ENCODE measurements around the gene PALM3.
"Not testable (repeated sequence)": the region's sequence is repeated elsewhere in the genome, so short reads cannot be mapped to it uniquely, and the experiment has no call there.

Gene PALM3

GRCh38 chr19:14053032-14053431 lies 8.8 kb downstream of the PALM3 start:
- Histone ChIP-seq H3K27ac (ENCODE audit: low read depth in 2 of 2, low read length in 2 of 2) (no peak overlapping the region), H3K4me3 (ENCODE audit: low read length in 2 of 2) (no peak overlapping the region), H3K9ac (ENCODE audit: low read depth in 1 of 2, low read length in 2 of 2) (no peak overlapping the region), H3K9me3 (ENCODE audit: control insufficient read depth in 2 of 2, low read length in 2 of 2) (no peaks in the 10 kb centered on the region), H3K27me3 (ENCODE audit: control insufficient read depth in 2 of 2, insufficient read depth in 2 of 2, low read length in 2 of 2) (no peaks in the 10 kb centered on the region), H3K36me3 (ENCODE audit: control insufficient read depth in 2 of 2, insufficient read depth in 2 of 2, low read length in 2 of 2) (peaks cover 0 to 2% of the 10 kb centered on the region in 2 donors), H3K4me1 (ENCODE audit: control insufficient read depth in 2 of 2, insufficient read depth in 2 of 2, low read length in 2 of 2) (peaks cover 0 to 3% of the 10 kb centered on the region in 2 donors)

DNA sequence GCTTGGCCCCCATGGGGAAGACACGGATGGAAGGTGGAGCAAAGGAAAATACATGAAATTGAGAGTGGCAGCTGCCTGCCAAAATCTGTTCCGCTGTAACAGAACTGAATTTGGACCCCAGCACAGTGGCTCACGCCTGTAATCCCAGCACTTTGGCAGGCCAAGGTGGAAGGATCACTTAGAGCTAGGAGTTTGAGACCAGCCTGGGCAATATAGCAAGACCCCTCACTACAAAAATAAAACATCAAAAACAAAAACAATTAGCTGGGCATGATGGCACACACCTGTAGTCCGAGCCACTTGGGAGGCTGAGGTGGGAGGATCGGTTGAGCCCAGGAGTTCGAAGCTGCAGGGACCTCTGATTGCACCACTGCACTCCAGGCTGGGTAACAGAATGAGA lies 9.4 kb downstream of the PALM3 start:
- Histone ChIP-seq H3K36me3 (ENCODE audit: control insufficient read depth in 2 of 2, insufficient read depth in 2 of 2, low read length in 2 of 2) (peaks cover 0 to 2% of the 10 kb centered on the region in 2 donors), H3K4me3 (ENCODE audit: low read length in 2 of 2) (no peak overlapping the region), H3K9me3 (ENCODE audit: control insufficient read depth in 2 of 2, low read length in 2 of 2) (no peaks in the 10 kb centered on the region), H3K27me3 (ENCODE audit: control insufficient read depth in 2 of 2, insufficient read depth in 2 of 2, low read length in 2 of 2) (no peaks in the 10 kb centered on the region), H3K4me1 (ENCODE audit: control insufficient read depth in 2 of 2, insufficient read depth in 2 of 2, low read length in 2 of 2) (no peaks in the 10 kb centered on the region), H3K9ac (ENCODE audit: low read depth in 1 of 2, low read length in 2 of 2) (no peak overlapping the region), H3K27ac (ENCODE audit: low read depth in 2 of 2, low read length in 2 of 2) (no peak overlapping the region)

- Histone ChIP-seq H3K4me1 (ENCODE audit: control insufficient read depth in 2 of 2, insufficient read depth in 2 of 2, low read length in 2 of 2) (no peaks in the 10 kb centered on the region), H3K36me3 (ENCODE audit: control insufficient read depth in 2 of 2, insufficient read depth in 2 of 2, low read length in 2 of 2) (peaks cover 0 to 2% of the 10 kb centered on the region in 2 donors), H3K9ac (ENCODE audit: low read depth in 1 of 2, low read length in 2 of 2) (no peak overlapping the region)
Observed at GRCh38 chr19:14051980-14052379, 9.9 kb downstream of the PALM3 start.

GRCh38 chr19:14050961-14051360 lies 10.9 kb downstream of the PALM3 start:
- H3K36me3 ChIP-seq (ENCODE audit: control insufficient read depth in 2 of 2, insufficient read depth in 2 of 2, low read length in 2 of 2); H3K4me3 ChIP-seq (ENCODE audit: low read length in 2 of 2); H3K27ac ChIP-seq (ENCODE audit: low read depth in 2 of 2, low read length in 2 of 2); H3K4me1 ChIP-seq (ENCODE audit: control insufficient read depth in 2 of 2, insufficient read depth in 2 of 2, low read length in 2 of 2); H3K27me3 ChIP-seq (ENCODE audit: control insufficient read depth in 2 of 2, insufficient read depth in 2 of 2, low read length in 2 of 2); H3K9me3 ChIP-seq (ENCODE audit: control insufficient read depth in 2 of 2, low read length in 2 of 2); H3K9ac ChIP-seq (ENCODE audit: low read depth in 1 of 2, low read length in 2 of 2): not testable (repeated sequence)

More at GRCh38 chr19:14051980-14052379, 9.9 kb downstream of the PALM3 start:
- Histone ChIP-seq H3K27me3 (ENCODE audit: control insufficient read depth in 2 of 2, insufficient read depth in 2 of 2, low read length in 2 of 2) (no peaks in the 10 kb centered on the region), H3K27ac (ENCODE audit: low read depth in 2 of 2, low read length in 2 of 2) (no peak overlapping the region), H3K4me3 (ENCODE audit: low read length in 2 of 2) (no peak overlapping the region), H3K9me3 (ENCODE audit: control insufficient read depth in 2 of 2, low read length in 2 of 2) (no peaks in the 10 kb centered on the region)

- H3K27me3 ChIP-seq (ENCODE audit: control insufficient read depth in 2 of 2, insufficient read depth in 2 of 2, low read length in 2 of 2), result no peaks in the 10 kb centered on the region
- no peak overlapping the region for H3K27ac ChIP-seq (ENCODE audit: low read depth in 2 of 2, low read length in 2 of 2)
- H3K9me3 ChIP-seq (ENCODE audit: control insufficient read depth in 2 of 2, low read length in 2 of 2), result no peaks in the 10 kb centered on the region
- H3K4me3 ChIP-seq (ENCODE audit: low read length in 2 of 2), result no peak overlapping the region
- no peak overlapping the region for H3K9ac ChIP-seq (ENCODE audit: low read depth in 1 of 2, low read length in 2 of 2)
- peaks cover 0 to 2% of the 10 kb centered on the region in 2 donors for H3K36me3 ChIP-seq (ENCODE audit: control insufficient read depth in 2 of 2, insufficient read depth in 2 of 2, low read length in 2 of 2)
- H3K4me1 ChIP-seq (ENCODE audit: control insufficient read depth in 2 of 2, insufficient read depth in 2 of 2, low read length in 2 of 2), result no peaks in the 10 kb centered on the region
Observed at GRCh38 chr19:14050512-14050911, 11.4 kb downstream of the PALM3 start.

GRCh38 chr19:14048443-14049153 lies 13.3 kb downstream of the PALM3 start:
- Histone ChIP-seq H3K9ac (ENCODE audit: low read depth in 1 of 2, low read length in 2 of 2) (no peak overlapping the region), H3K36me3 (ENCODE audit: control insufficient read depth in 2 of 2, insufficient read depth in 2 of 2, low read length in 2 of 2) (peaks cover 0 to 2% of the 10 kb centered on the region in 2 donors), H3K4me3 (ENCODE audit: low read length in 2 of 2) (no peak overlapping the region), H3K27me3 (ENCODE audit: control insufficient read depth in 2 of 2, insufficient read depth in 2 of 2, low read length in 2 of 2) (no peaks in the 10 kb centered on the region), H3K27ac (ENCODE audit: low read depth in 2 of 2, low read length in 2 of 2) (no peak overlapping the region), H3K9me3 (ENCODE audit: control insufficient read depth in 2 of 2, low read length in 2 of 2) (no peaks in the 10 kb centered on the region), H3K4me1 (ENCODE audit: control insufficient read depth in 2 of 2, insufficient read depth in 2 of 2, low read length in 2 of 2) (no peaks in the 10 kb centered on the region)

- not testable (repeated sequence) for H3K27ac ChIP-seq (ENCODE audit: low read depth in 2 of 2, low read length in 2 of 2); H3K4me3 ChIP-seq (ENCODE audit: low read length in 2 of 2); H3K36me3 ChIP-seq (ENCODE audit: control insufficient read depth in 2 of 2, insufficient read depth in 2 of 2, low read length in 2 of 2); H3K9me3 ChIP-seq (ENCODE audit: control insufficient read depth in 2 of 2, low read length in 2 of 2); H3K27me3 ChIP-seq (ENCODE audit: control insufficient read depth in 2 of 2, insufficient read depth in 2 of 2, low read length in 2 of 2); H3K9ac ChIP-seq (ENCODE audit: low read depth in 1 of 2, low read length in 2 of 2); H3K4me1 ChIP-seq (ENCODE audit: control insufficient read depth in 2 of 2, insufficient read depth in 2 of 2, low read length in 2 of 2)
Observed at GRCh38 chr19:14047866-14048265, 14.0 kb downstream of the PALM3 start.

- H3K27me3 ChIP-seq (ENCODE audit: control insufficient read depth in 2 of 2, insufficient read depth in 2 of 2, low read length in 2 of 2); H3K36me3 ChIP-seq (ENCODE audit: control insufficient read depth in 2 of 2, insufficient read depth in 2 of 2, low read length in 2 of 2); H3K4me3 ChIP-seq (ENCODE audit: low read length in 2 of 2); H3K9me3 ChIP-seq (ENCODE audit: control insufficient read depth in 2 of 2, low read length in 2 of 2); H3K9ac ChIP-seq (ENCODE audit: low read depth in 1 of 2, low read length in 2 of 2); H3K4me1 ChIP-seq (ENCODE audit: control insufficient read depth in 2 of 2, insufficient read depth in 2 of 2, low read length in 2 of 2): not testable (repeated sequence)
- H3K27ac ChIP-seq (ENCODE audit: low read depth in 2 of 2, low read length in 2 of 2), result peak overlapping the region; percentile 9 to 32
Observed at GRCh38 chr19:14042659-14043608, 18.9 kb downstream of the PALM3 start.

DNA sequence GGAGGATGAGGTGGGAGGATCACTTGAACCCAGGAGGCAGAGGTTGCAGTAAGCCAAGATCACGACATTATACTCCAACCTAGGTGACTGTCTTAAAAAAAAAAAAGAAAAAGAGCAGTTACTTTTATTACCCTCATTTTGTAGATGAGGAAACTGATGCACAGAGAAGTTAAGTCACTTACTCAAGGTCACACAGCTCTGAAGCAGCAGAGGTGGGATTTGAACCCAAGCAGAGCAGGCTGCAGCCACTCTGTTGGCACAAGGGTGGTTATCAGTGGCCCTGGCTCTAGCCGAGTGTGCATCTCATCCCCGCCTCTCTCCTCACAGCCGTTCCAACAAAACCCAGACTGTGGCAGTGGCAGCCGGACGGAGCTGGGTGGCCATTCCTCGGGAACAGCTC lies 22.7 kb downstream of the PALM3 start:
- H3K4me3 ChIP-seq (ENCODE audit: low read length in 2 of 2), result no peak overlapping the region

DNA sequence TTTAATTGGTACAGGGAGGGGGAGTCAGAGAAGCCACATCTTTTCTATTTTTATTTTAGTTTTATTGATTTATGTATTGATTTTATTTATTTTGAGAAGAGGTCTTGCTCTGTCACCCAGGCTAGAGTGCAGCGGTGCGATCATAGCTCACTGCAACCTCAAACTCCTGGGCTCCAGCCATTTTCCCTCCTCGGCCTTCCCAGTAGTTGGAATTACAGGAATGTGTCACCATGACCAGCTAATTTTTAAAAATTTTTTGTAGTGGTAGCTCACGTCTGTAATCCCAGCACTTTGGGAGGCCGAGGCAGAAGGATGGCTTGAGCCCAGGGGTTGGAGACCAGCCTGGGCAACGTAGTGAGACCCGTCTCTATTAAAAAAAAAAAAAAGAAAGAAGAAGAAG lies 26.2 kb downstream of the PALM3 start:
- no peaks in the 10 kb centered on the region for H3K36me3 ChIP-seq (ENCODE audit: control insufficient read depth in 2 of 2, insufficient read depth in 2 of 2, low read length in 2 of 2)
- H3K9ac ChIP-seq (ENCODE audit: low read depth in 1 of 2, low read length in 2 of 2), result no peak overlapping the region
- H3K9me3 ChIP-seq (ENCODE audit: control insufficient read depth in 2 of 2, low read length in 2 of 2), result no peaks in the 10 kb centered on the region
- no peak overlapping the region for H3K27ac ChIP-seq (ENCODE audit: low read depth in 2 of 2, low read length in 2 of 2)
- peaks cover 0 to 2% of the 10 kb centered on the region in 2 donors for H3K27me3 ChIP-seq (ENCODE audit: control insufficient read depth in 2 of 2, insufficient read depth in 2 of 2, low read length in 2 of 2)
- peaks cover 9 to 13% of the 10 kb centered on the region in 2 donors for H3K4me1 ChIP-seq (ENCODE audit: control insufficient read depth in 2 of 2, insufficient read depth in 2 of 2, low read length in 2 of 2)
- no peak overlapping the region for H3K4me3 ChIP-seq (ENCODE audit: low read length in 2 of 2)

More for the DNA sequence above, 22.7 kb downstream of the PALM3 start:
- Histone ChIP-seq H3K36me3 (ENCODE audit: control insufficient read depth in 2 of 2, insufficient read depth in 2 of 2, low read length in 2 of 2) (no peaks in the 10 kb centered on the region), H3K4me1 (ENCODE audit: control insufficient read depth in 2 of 2, insufficient read depth in 2 of 2, low read length in 2 of 2) (peaks cover 0 to 3% of the 10 kb centered on the region in 2 donors), H3K27me3 (ENCODE audit: control insufficient read depth in 2 of 2, insufficient read depth in 2 of 2, low read length in 2 of 2) (no peaks in the 10 kb centered on the region), H3K9ac (ENCODE audit: low read depth in 1 of 2, low read length in 2 of 2) (no peak overlapping the region), H3K9me3 (ENCODE audit: control insufficient read depth in 2 of 2, low read length in 2 of 2) (no peaks in the 10 kb centered on the region), H3K27ac (ENCODE audit: low read depth in 2 of 2, low read length in 2 of 2) (no peak overlapping the region)

Data from mucosa of rectum (tissue), 2 donors.